Activated T-helper 1 cell treated with anti-CD3 and anti-CD28 coated beads, Interleukin-2, amount 50 U/mL, for 16 hours (primary cell): ENCODE measurements around the gene ADCY9.
A peak's percentile ranks its signal among the peaks of the same experiment; 100 is the strongest.

ENCODE experiments used
- DNase-seq, 2 donors: peaks; one replicate each; pipeline ENCODE4 v3.0.0-alpha.2; 2020; ENCODE audit warnings: low read depth in 1 of 2, low spot score in 1 of 2

Gene ADCY9

GRCh38 chr16:4123616-4124300 lies 7.5 kb upstream of the ADCY9 start:
- DNase-seq, result no peak

- no peak for DNase-seq
Observed at GRCh38 chr16:4120176-4120575, 3.9 kb upstream of the ADCY9 start.

- no peak for DNase-seq
Observed at GRCh38 chr16:4117250-4117578, 972 bp upstream of the ADCY9 start.

- DNase-seq, result no peak
Observed at GRCh38 chr16:4115949-4116318, 308 bp downstream of the ADCY9 start.

GRCh38 chr16:4115209-4115948 lies 863 bp downstream of the ADCY9 start:
- peak in 1 of 2 donors; percentile 14 for DNase-seq

GRCh38 chr16:4114257-4115208 lies 1.7 kb downstream of the ADCY9 start:
- no peak for DNase-seq

- no peak for DNase-seq
Observed at GRCh38 chr16:4113358-4114256, 2.6 kb downstream of the ADCY9 start.

- DNase-seq, result no peak
Observed at GRCh38 chr16:4111748-4112696, 4.2 kb downstream of the ADCY9 start.

GRCh38 chr16:4110680-4111079 lies 5.6 kb downstream of the ADCY9 start:
- no peak for DNase-seq

- no peak for DNase-seq
Observed at GRCh38 chr16:4110065-4110464, 6.2 kb downstream of the ADCY9 start.

GRCh38 chr16:4109250-4109736 lies 6.9 kb downstream of the ADCY9 start:
- DNase-seq, result no peak

- DNase-seq, result no peak
Observed at GRCh38 chr16:4106516-4106915, 9.7 kb downstream of the ADCY9 start.

GRCh38 chr16:4105848-4106247 lies 10.4 kb downstream of the ADCY9 start:
- DNase-seq, result no peak

- no peak for DNase-seq
Observed at GRCh38 chr16:4103745-4104144, 12.5 kb downstream of the ADCY9 start.

GRCh38 chr16:4101421-4102219 lies 14.6 kb downstream of the ADCY9 start:
- DNase-seq, result no peak

GRCh38 chr16:4098501-4098900 lies 17.7 kb downstream of the ADCY9 start:
- no peak for DNase-seq

- DNase-seq, result no peak
Observed at GRCh38 chr16:4097826-4098240, 18.4 kb downstream of the ADCY9 start.

GRCh38 chr16:4096509-4096908 lies 19.7 kb downstream of the ADCY9 start:
- DNase-seq, result no peak
